ENCODE results near the gene HAVCR2.

The HAVCR2 gene

GRCh38 chr5:157038568-157039187 lies 70.2 kb downstream of the HAVCR2 start:
- H3K9me2 ChIP-seq (ENCODE audit: low read depth, low read length) = no peaks in the 10 kb centered on the region
- H3K27ac ChIP-seq (ENCODE audit: low read depth, low read length, poor library complexity, severe bottlenecking) = no peak overlapping the region
- no peak overlapping the region for H3K4me2 ChIP-seq (ENCODE audit: low read length)
- no peaks in the 10 kb centered on the region for H4K20me1 ChIP-seq (ENCODE audit: insufficient read depth, low read length)
- H3K9ac ChIP-seq (ENCODE audit: low read length) = no peak overlapping the region
- no peaks in the 10 kb centered on the region for H3K4me1 ChIP-seq (ENCODE audit: insufficient read depth, low read length, severe bottlenecking)
- H3K27me3 ChIP-seq (ENCODE audit: insufficient read depth, low read length) = no peaks in the 10 kb centered on the region
- no peak for TF ChIP-seq CTCF (IDR thresholded peaks at IDR 0.05; ENCODE audit: low read length)
- TF ChIP-seq EZH2 (IDR thresholded peaks at IDR 0.05; ENCODE audit: borderline replicate concordance, low read length) = no peak
- H2AFZ ChIP-seq (ENCODE audit: low read length) = no peak overlapping the region
- no peak overlapping the region for H3K4me3 ChIP-seq (ENCODE audit: low read depth, low read length, poor library complexity, severe bottlenecking)
- no peaks in the 10 kb centered on the region for H3K79me2 ChIP-seq (ENCODE audit: insufficient read depth, low read length)
- H3K36me3 ChIP-seq (ENCODE audit: insufficient read depth, low read length) = no peaks in the 10 kb centered on the region
- H3K9me3 ChIP-seq (ENCODE audit: low read length) = no peaks in the 10 kb centered on the region
- no peaks in the 10 kb centered on the region for H3F3A ChIP-seq (ENCODE audit: insufficient read depth, low read length)
